Measurements from ENCODE around the gene OOEP.

GRCh38 chr6:73389854-73390253 is 20.2 kb upstream of the OOEP start:
- TF ChIP-seq CTCF (IDR thresholded peaks at IDR 0.05 in 8 of 11, conservative IDR thresholded peaks at IDR 0.05 in 3 of 11) (no peak), POLR2A (IDR thresholded peaks at IDR 0.05) (no peak), POLR2AphosphoS5 (IDR thresholded peaks at IDR 0.05) (no peak)
